PC-9 (cell line): ENCODE data around the gene PHF8. TPM values are rescaled to one million over a fixed set of nuclear protein-coding genes. Genes with fewer than 3 reads are reported as not detected.

ENCODE experiments used
- BruUV-seq: library from RNA; stranded (reverse); fragments of 400-500 nt; replicated peaks from 2 replicates; lab custom pipeline; 2021; lab: Mats Ljungman, UMichigan
- CTCF ChIA-PET: fragments of 300-600 bp; sonication (Branson Sonifier 250); formaldehyde crosslinking; loops from one replicate; lab custom pipeline; 2022; ENCODE audit warnings: antibody characterized with exemption; lab: Charles Lee
- POLR2A ChIA-PET: fragments of 300-600 bp; sonication (Branson Sonifier 250); formaldehyde crosslinking; loops from one replicate; lab custom pipeline; 2022; ENCODE audit warnings: antibody characterized with exemption; ENCODE audit not compliant: unreplicated experiment; lab: Charles Lee
- DNase-seq, 2 experiments: peaks; one replicate each; pipeline versions ENCODE4 v3.0.0 to v3.0.0-alpha.2; 2015 to 2022; ENCODE audit warnings: mixed read lengths in 1 of 2
- H2AFZ ChIP-seq: fragments of 200-600 bp; sonication (generic); 2 replicates; pipeline ENCODE4 v1.8.1; 2017; ENCODE audit warnings: antibody characterized with exemption
- H3F3A ChIP-seq: fragments of 200-600 bp; sonication (generic); 2 replicates; pipeline ENCODE4 v1.8.1; 2017; ENCODE audit warnings: antibody characterized with exemption, mild to moderate bottlenecking, low read depth; ENCODE audit not compliant: insufficient read depth
- H3K27ac ChIP-seq: fragments of 200-600 bp; sonication (generic); 2 replicates; pipeline ENCODE4 v1.6.1; 2016; ENCODE audit warnings: mixed run types
- H3K27me3 ChIP-seq: fragments of 200-600 bp; sonication (generic); 2 replicates; pipeline ENCODE4 v1.6.1; 2016; ENCODE audit warnings: low read depth, mixed run types; ENCODE audit not compliant: insufficient read depth
- H3K36me3 ChIP-seq: fragments of 200-600 bp; sonication (generic); 2 replicates; pipeline ENCODE4 v1.6.1; 2016; ENCODE audit warnings: low read depth, mixed run types
- H3K4me1 ChIP-seq: fragments of 200-600 bp; sonication (generic); replicated peaks from 2 replicates; pipeline ENCODE4 v1.6.1; 2016; ENCODE audit warnings: mixed run types; ENCODE audit not compliant: insufficient read depth
- H3K4me2 ChIP-seq: fragments of 200-600 bp; sonication (generic); 2 replicates; pipeline ENCODE4 v1.6.1; 2017; ENCODE audit warnings: mixed run types
- H3K4me3 ChIP-seq: fragments of 200-600 bp; sonication (generic); 2 replicates; pipeline ENCODE4 v1.6.1; 2016; ENCODE audit warnings: mixed run types
- H3K79me2 ChIP-seq: fragments of 200-600 bp; sonication (generic); 2 replicates; pipeline ENCODE4 v1.6.1; 2017; ENCODE audit warnings: low read depth, mixed run types
- H3K9me2 ChIP-seq: fragments of 200-600 bp; sonication (generic); 2 replicates; pipeline ENCODE4 v1.8.1; 2017; ENCODE audit warnings: mild to moderate bottlenecking; ENCODE audit not compliant: insufficient read depth
- H3K9me3 ChIP-seq: fragments of 200-600 bp; sonication (generic); 2 replicates; pipeline ENCODE4 v1.8.1; 2016; ENCODE audit warnings: low read depth; ENCODE audit not compliant: insufficient read depth
- H4K20me1 ChIP-seq: fragments of 200-600 bp; sonication (generic); 2 replicates; pipeline ENCODE4 v1.8.1; 2017; ENCODE audit not compliant: insufficient read depth
- EZH2 ChIP-seq: fragments of 200-600 bp; sonication (generic); IDR thresholded peaks from 2 replicates; pipeline ENCODE4 v1.8.0; 2017; ENCODE audit warnings: antibody characterized with exemption, low read depth
- intact Hi-C: fragments of 100-400 bp; cut with micrococcal nuclease; formaldehyde crosslinking; loops from one replicate; pipeline ENCODE4 v1.10.0; 2022; ENCODE audit not compliant: unreplicated experiment
- total RNA-seq: library from RNA; stranded (reverse); gene quantifications from 2 replicates; pipeline ENCODE4 v1.2.3, GENCODE V29; 2021
- TF ChIP-seq, protein P1 (sequence below): fragments of 200-600 bp; sonication (generic); conservative IDR thresholded peaks from 2 replicates; pipeline ENCODE4 v1.6.1; 2017; ENCODE audit warnings: mixed run types, antibody characterized with exemption, mild to moderate bottlenecking, moderate library complexity

Gene PHF8
- total RNA-seq, 1 experiment from 2014 or later: 40.0 TPM

DNA sequence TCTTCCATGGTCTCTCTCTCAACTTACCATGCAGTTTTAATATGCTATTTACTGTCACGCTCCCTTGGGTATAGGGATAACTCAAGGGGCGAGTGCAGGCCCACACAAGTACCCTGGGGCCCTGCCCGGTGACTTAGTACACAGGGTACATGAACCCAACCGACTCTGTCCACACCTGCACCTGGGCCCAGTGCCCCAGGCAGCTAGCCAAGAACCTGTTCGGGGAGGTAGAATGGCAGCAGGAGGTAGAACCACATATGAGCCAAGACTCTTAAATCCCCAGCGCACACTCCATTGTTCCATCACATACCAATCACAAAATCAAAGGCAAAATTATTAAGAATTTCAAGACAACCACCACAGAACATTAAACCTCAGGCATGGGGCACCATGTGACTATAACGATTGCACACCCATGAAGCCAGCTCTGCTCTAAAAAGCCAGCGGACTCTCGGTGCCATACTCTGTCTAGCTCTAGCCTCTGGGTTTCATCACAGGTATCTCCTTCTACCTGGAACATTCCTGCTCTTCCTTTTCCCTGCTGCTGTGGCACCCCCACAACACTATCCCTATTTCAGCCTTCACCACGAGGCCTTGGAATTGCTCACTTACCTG, 14.6 kb downstream of the PHF8 start:
- no TSS peak for BruUV-seq
- ChIA-PET POLR2A (no interaction called here), CTCF (interaction anchor here (0.6 kb wide), 1 partner anchor 609 kb away, joined by 3 read pairs; no protein-coding TSS in a partner anchor)
- Histone ChIP-seq H3K79me2 (no peaks in the 10 kb centered on the region), H3K4me2 (no peak overlapping the region), H3F3A (no peaks in the 10 kb centered on the region), H4K20me1 (no peaks in the 10 kb centered on the region), H3K9me2 (no peaks in the 10 kb centered on the region), H3K4me3 (no peak overlapping the region), H3K9me3 (no peaks in the 10 kb centered on the region), H2AFZ (no peak overlapping the region), H3K27ac (no peak overlapping the region), H3K27me3 (no peaks in the 10 kb centered on the region), H3K36me3 (no peaks in the 10 kb centered on the region), H3K4me1 (no peaks in the 10 kb centered on the region)
- DNase-seq: no peak
- TF ChIP-seq, protein P1, sequence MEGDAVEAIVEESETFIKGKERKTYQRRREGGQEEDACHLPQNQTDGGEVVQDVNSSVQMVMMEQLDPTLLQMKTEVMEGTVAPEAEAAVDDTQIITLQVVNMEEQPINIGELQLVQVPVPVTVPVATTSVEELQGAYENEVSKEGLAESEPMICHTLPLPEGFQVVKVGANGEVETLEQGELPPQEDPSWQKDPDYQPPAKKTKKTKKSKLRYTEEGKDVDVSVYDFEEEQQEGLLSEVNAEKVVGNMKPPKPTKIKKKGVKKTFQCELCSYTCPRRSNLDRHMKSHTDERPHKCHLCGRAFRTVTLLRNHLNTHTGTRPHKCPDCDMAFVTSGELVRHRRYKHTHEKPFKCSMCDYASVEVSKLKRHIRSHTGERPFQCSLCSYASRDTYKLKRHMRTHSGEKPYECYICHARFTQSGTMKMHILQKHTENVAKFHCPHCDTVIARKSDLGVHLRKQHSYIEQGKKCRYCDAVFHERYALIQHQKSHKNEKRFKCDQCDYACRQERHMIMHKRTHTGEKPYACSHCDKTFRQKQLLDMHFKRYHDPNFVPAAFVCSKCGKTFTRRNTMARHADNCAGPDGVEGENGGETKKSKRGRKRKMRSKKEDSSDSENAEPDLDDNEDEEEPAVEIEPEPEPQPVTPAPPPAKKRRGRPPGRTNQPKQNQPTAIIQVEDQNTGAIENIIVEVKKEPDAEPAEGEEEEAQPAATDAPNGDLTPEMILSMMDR: no peak
- TF ChIP-seq EZH2: no peak
- intact Hi-C loops: no loop called here

DNA sequence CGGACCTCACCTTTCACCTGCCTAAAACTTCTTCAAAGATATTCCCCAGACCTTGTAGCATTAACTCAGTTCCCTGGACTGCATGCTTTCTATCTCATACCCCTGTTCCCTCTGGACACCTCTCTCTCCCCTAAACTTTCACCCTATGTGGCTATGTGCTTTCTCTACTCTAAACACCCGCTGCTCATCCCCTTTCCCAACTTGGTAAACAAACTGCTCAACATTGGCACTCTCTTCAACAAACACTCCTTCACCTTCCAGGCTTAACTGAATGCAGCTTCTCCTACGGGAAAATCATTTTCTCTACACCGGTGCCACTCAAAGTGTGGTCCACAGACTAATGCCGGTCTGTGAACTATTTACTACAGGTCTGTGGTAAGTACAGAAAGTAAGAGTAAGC, 19.9 kb downstream of the PHF8 start:
- H3K9me2 ChIP-seq: no peaks in the 10 kb centered on the region
- ChIA-PET POLR2A (no interaction called here), CTCF (no interaction called here)
- H3K9me3 ChIP-seq: no peaks in the 10 kb centered on the region
- no peak for DNase-seq
- intact Hi-C loops: no loop called here
- no TSS peak for BruUV-seq
- no peak for TF ChIP-seq EZH2
- TF ChIP-seq, protein P1: no peak
- no peak overlapping the region for H3K4me2 ChIP-seq
- H3K4me1 ChIP-seq: no peaks in the 10 kb centered on the region
- no peaks in the 10 kb centered on the region for H3K36me3 ChIP-seq
- no peak overlapping the region for H3K27ac ChIP-seq
- H3K4me3 ChIP-seq: no peak overlapping the region
- H4K20me1 ChIP-seq: no peaks in the 10 kb centered on the region
- no peaks in the 10 kb centered on the region for H3K27me3 ChIP-seq
- H3K79me2 ChIP-seq: no peaks in the 10 kb centered on the region
- no peaks in the 10 kb centered on the region for H3F3A ChIP-seq
- H2AFZ ChIP-seq: no peak overlapping the region

DNA sequence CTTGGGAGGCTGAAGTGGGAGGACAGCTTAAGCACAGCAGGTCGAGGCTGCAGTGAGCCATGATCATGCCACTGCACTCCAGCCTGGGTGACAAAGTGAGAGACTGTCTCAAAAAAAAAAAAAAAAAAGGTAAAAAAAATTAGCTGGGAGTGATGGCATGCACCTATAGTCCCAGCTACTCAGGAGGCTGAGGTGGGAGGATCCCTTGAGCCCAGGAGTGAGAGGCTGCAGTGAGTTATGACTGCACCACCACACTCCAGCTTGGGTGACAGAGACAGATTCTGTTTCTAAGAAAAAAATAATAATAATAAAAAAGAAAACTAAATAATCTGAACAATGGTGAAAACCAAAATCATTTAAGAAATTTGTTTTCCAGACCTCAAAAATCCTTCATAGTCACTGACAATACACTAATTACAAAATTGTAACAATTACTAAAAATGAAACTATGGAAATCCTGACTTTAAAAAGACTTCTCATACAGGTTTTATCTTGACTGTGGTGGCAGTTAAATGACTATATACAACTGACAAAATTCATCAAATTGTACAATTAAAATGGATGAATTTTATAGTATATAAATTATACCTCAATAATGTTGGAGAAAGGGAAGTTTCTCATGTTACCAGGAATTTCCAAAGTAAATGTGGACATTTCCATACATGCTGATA, 31.3 kb downstream of the PHF8 start:
- H2AFZ ChIP-seq: no peak overlapping the region
- H3K9me3 ChIP-seq: no peaks in the 10 kb centered on the region
- intact Hi-C loops: no loop called here
- no peaks in the 10 kb centered on the region for H3K79me2 ChIP-seq
- no peak overlapping the region for H3K27ac ChIP-seq
- H3K4me1 ChIP-seq: no peaks in the 10 kb centered on the region
- POLR2A ChIA-PET: interaction anchor here (0.6 kb wide), 1 partner anchor 30 kb away, joined by 4 read pairs; no protein-coding TSS in a partner anchor
- no peaks in the 10 kb centered on the region for H3F3A ChIP-seq
- H3K27me3 ChIP-seq: no peaks in the 10 kb centered on the region
- TF ChIP-seq, protein P1: no peak
- no peak for TF ChIP-seq EZH2
- H3K36me3 ChIP-seq: no peaks in the 10 kb centered on the region
- H4K20me1 ChIP-seq: no peaks in the 10 kb centered on the region
- no peak overlapping the region for H3K4me2 ChIP-seq
- DNase-seq: no peak
- no peaks in the 10 kb centered on the region for H3K9me2 ChIP-seq
- BruUV-seq: no TSS peak
- CTCF ChIA-PET: no interaction called here
- no peak overlapping the region for H3K4me3 ChIP-seq
